Activated CD8-positive, alpha-beta T cell treated with anti-CD3 and anti-CD28 coated beads for 36 hours (primary cell): ENCODE measurements around the gene TACR3. TPM values are rescaled to one million over a fixed set of nuclear protein-coding genes. Genes with fewer than 3 reads are reported as not detected.
"Not testable (repeated sequence)": the region's sequence is repeated elsewhere in the genome, so short reads cannot be mapped to it uniquely, and the experiment has no call there.

Experiments used
- ATAC-seq: fragments of 200-7000 bp; cut with Tn5 transposase; one replicate; pipeline ENCODE4 v1.10.0; 2021; ENCODE audit warnings: mild to moderate bottlenecking, moderate library complexity
- CTCF ChIA-PET: fragments of 350-600 bp; sonication (Branson Sonifier 250); formaldehyde crosslinking; loops from one replicate; lab custom pipeline; 2021; ENCODE audit warnings: antibody characterized with exemption; lab: Charles Lee
- POLR2A ChIA-PET: fragments of 350-600 bp; sonication (Branson Sonifier 250); formaldehyde crosslinking; loops from one replicate; lab custom pipeline; 2021; ENCODE audit warnings: antibody characterized with exemption; lab: Charles Lee
- DNase-seq: peaks from one replicate; pipeline ENCODE4 v3.0.0-alpha.2; 2020
- H3K27ac Mint-ChIP-seq: one replicate; pipeline ENCODE4 v1.8.0; 2021; ENCODE audit warnings: mild to moderate bottlenecking, mixed read lengths
- H3K27me3 Mint-ChIP-seq: one replicate; pipeline ENCODE4 v1.8.0; 2021; ENCODE audit warnings: mixed read lengths
- H3K36me3 Mint-ChIP-seq: one replicate; pipeline ENCODE4 v1.8.0; 2021; ENCODE audit warnings: low read depth, mixed read lengths
- H3K4me1 Mint-ChIP-seq: one replicate; pipeline ENCODE4 v1.8.0; 2021; ENCODE audit warnings: low read depth, mixed read lengths
- H3K4me3 Mint-ChIP-seq: one replicate; pipeline ENCODE4 v1.8.0; 2021; ENCODE audit warnings: mild to moderate bottlenecking, moderate library complexity, mixed read lengths
- H3K9me3 Mint-ChIP-seq: one replicate; pipeline ENCODE4 v1.8.0; 2021; ENCODE audit warnings: mixed read lengths
- CTCF ChIP-seq: fragments of 200-600 bp; IDR thresholded peaks from one replicate; pipeline ENCODE4 v1.8.0; 2022; ENCODE audit warnings: antibody characterized with exemption, mild to moderate bottlenecking
- intact Hi-C: fragments of 100-400 bp; cut with micrococcal nuclease; formaldehyde crosslinking; loops from one replicate; pipeline ENCODE4 v1.10.0; 2022
- total RNA-seq, 2 experiments: library from RNA; stranded (reverse); gene quantifications; one replicate each; pipeline ENCODE4 v1.2.3, GENCODE V29; 2021

The TACR3 gene, protein sequence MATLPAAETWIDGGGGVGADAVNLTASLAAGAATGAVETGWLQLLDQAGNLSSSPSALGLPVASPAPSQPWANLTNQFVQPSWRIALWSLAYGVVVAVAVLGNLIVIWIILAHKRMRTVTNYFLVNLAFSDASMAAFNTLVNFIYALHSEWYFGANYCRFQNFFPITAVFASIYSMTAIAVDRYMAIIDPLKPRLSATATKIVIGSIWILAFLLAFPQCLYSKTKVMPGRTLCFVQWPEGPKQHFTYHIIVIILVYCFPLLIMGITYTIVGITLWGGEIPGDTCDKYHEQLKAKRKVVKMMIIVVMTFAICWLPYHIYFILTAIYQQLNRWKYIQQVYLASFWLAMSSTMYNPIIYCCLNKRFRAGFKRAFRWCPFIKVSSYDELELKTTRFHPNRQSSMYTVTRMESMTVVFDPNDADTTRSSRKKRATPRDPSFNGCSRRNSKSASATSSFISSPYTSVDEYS
- total RNA-seq = not detected

- H3K27ac Mint-ChIP-seq = no peak within 1 kb of the TSS
- no peak for TF ChIP-seq CTCF
- H3K4me1 Mint-ChIP-seq = no peaks in the 10 kb centered on the region
- ATAC-seq (no peak), DNase-seq (no peak)
- H3K27me3 Mint-ChIP-seq = peaks cover 13% of the 10 kb centered on the region
- ChIA-PET POLR2A (interaction anchor here (0.6 kb wide), 1 partner anchor 76 kb away, joined by 4 read pairs; no protein-coding TSS in a partner anchor), CTCF (no interaction called here)
- peaks cover 4% of the 10 kb centered on the region for H3K9me3 Mint-ChIP-seq
- no peaks in the 10 kb centered on the region for H3K36me3 Mint-ChIP-seq
- intact Hi-C loops = no loop called here
- H3K4me3 Mint-ChIP-seq = no peak within 1 kb of the TSS
These were observed at the start of gene TACR3 for GRCh38 chr4:103719830-103720207. TACR3 (minus strand) TSS chr4:103719985; CDS start chr4:103719675, 310 bp downstream.

GRCh38 chr4:103757631-103758030, 37.8 kb upstream of the TACR3 start:
- intact Hi-C loops = no loop called here
- H3K4me1 Mint-ChIP-seq = no peaks in the 10 kb centered on the region
- H3K27ac Mint-ChIP-seq = no peak overlapping the region
- DNase-seq (no peak), ATAC-seq (no peak)
- H3K9me3 Mint-ChIP-seq = peaks cover 3% of the 10 kb centered on the region
- TF ChIP-seq CTCF = no peak
- no peak overlapping the region for H3K4me3 Mint-ChIP-seq
- ChIA-PET CTCF (no interaction called here), POLR2A (no interaction called here)
- no peaks in the 10 kb centered on the region for H3K36me3 Mint-ChIP-seq
- no peaks in the 10 kb centered on the region for H3K27me3 Mint-ChIP-seq

DNA sequence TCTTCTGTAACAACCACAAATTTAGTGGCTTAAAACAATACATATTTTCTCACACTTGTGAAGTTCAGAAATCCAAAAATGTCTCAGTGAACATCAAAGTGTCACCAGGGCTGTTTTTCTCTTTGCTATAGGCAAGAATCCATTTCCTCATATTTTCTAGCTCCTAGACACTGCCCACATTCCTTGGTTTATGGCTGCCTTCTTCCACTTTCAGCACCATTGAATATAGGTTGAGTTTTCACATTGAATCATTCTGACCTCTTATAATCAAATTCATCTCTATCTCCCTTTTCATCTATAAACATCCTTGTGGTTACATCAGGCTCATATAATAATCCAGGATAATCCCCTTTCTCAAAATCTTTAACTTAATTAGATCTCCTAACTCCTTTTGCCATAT, 37.0 kb upstream of the TACR3 start:
- Mint-ChIP-seq H3K36me3 (no peaks in the 10 kb centered on the region), H3K4me1 (no peaks in the 10 kb centered on the region), H3K27me3 (no peaks in the 10 kb centered on the region), H3K27ac (no peak overlapping the region), H3K9me3 (peaks cover 3% of the 10 kb centered on the region), H3K4me3 (no peak overlapping the region)
- ChIA-PET POLR2A (no interaction called here), CTCF (no interaction called here)
- ATAC-seq (no peak), DNase-seq (no peak)
- TF ChIP-seq CTCF = no peak
- intact Hi-C loops = no loop called here

DNA sequence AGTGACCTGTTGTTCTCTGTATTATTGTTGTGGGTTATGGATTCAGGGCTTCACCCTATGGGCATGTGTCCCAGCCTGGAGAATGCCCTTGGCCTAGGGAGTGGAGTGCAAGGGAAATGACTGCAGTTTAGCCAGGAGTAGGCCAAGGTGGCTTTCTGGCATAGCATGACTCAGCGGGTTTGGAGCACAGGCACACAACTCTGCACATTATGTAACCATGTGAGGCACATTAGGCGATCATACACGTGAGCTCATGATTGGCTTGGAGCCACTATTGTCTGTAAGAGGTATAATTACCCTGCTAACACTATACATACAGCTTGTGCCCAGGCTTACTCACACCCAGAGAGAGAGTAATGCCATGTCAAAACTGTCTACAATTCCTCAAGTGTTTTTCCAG, 35.1 kb upstream of the TACR3 start:
- ChIA-PET POLR2A (no interaction called here), CTCF (no interaction called here)
- Mint-ChIP-seq H3K27me3 (no peaks in the 10 kb centered on the region), H3K27ac (no peak overlapping the region), H3K4me3 (no peak overlapping the region), H3K36me3 (no peaks in the 10 kb centered on the region), H3K9me3 (peaks cover 3% of the 10 kb centered on the region), H3K4me1 (no peaks in the 10 kb centered on the region)
- TF ChIP-seq CTCF = no peak
- intact Hi-C loops = no loop called here
- DNase-seq (no peak), ATAC-seq (no peak)

DNA sequence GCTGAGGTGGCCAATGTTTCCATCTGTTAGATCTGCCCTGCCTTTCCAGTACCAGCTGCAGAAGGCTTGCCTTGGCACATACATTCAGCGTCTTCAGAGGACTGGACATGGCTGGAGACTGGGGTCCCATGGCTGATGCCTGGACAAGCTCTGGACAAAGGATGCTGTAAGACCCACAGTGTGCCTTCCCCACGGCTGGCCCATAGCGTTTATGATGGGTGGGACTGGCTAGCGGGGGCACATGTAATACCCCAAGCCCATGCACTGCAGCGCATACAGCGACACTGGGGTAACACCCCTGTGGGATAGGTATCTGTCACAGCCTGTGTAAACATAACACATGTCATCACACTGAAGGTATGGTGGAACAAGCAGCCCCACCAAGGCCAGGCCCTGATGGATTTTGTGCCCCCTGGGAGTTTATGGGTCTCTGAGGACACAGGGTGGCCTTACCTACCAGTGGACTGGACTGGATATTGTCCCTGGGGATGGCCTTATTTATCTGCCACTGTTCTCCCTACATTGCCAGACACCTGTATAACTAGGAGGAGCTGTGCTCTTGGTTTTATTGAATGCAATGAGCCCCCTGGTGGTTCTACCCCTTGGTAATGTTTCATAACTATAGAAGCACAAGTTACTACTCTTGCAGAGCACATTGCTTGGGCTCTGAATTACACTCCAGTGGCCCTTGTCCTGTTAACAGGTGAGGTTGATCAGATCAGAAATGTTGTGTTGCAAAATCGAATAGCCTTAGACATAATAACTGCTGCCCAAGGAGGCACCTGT, 34.3 kb upstream of the TACR3 start:
- ATAC-seq = no peak
- ChIA-PET CTCF (no interaction called here), POLR2A (no interaction called here)
- TF ChIP-seq CTCF = no peak
- Mint-ChIP-seq H3K9me3 (peaks cover 3% of the 10 kb centered on the region), H3K4me3 (no peak overlapping the region), H3K4me1 (no peaks in the 10 kb centered on the region), H3K27ac (no peak overlapping the region), H3K36me3 (no peaks in the 10 kb centered on the region), H3K27me3 (no peaks in the 10 kb centered on the region)
- intact Hi-C loops = no loop called here
- no peak for DNase-seq

- H3K4me1 Mint-ChIP-seq, DNase-seq, ATAC-seq, POLR2A ChIA-PET, H3K9me3 Mint-ChIP-seq, intact Hi-C loops, CTCF ChIA-PET, H3K4me3 Mint-ChIP-seq, H3K36me3 Mint-ChIP-seq, H3K27ac Mint-ChIP-seq: not testable (repeated sequence)
- H3K27me3 Mint-ChIP-seq = peaks cover 13% of the 10 kb centered on the region
These were observed 3.4 kb upstream of the TACR3 start for GRCh38 chr4:103723150-103723549.
